ENCODE measurements around the gene L3MBTL4. TPM values are rescaled to one million over a fixed set of nuclear protein-coding genes. Genes with fewer than 3 reads are reported as not detected.

The L3MBTL4 gene
- total RNA-seq, 1 experiment from 2014 or later, result not detected

DNA sequence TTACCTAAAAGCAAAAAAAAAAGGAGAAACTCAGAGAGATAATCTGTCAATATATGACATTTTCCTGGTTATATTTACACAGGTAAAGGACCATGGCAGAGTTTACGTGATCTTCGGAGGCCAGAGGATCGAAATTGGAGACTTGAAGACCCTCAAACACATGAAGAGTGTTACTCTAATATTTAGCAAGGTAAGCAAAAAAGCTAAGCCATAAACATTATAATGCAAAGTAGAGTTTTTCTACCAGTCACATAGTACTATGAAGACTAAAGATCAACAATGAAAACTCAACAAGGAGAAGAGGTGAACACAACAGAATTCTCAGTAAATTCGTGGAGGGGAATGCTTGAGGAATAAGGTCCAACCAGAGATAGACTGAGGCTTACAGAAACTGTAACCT is 78.5 kb downstream of the L3MBTL4 start:
- ChIA-PET CTCF (no interaction called here), POLR2A (no interaction called here), RAD21 (ENCODE audit: low non-redundant PET in 1 of 2, low total read pairs in 2 of 2, uncharacterized antibody in 2 of 2, unreplicated experiment in 2 of 2) (no interaction called here)
- Histone ChIP-seq H3K9ac (ENCODE audit: low read length) (no peak overlapping the region), H3K27me3 (ENCODE audit: insufficient read depth, low read length) (no peaks in the 10 kb centered on the region), H3K36me3 (ENCODE audit: control insufficient read depth in 1 of 2, insufficient read depth in 2 of 2, low read length in 2 of 2) (no peaks in the 10 kb centered on the region; a peak in 1 of 4 replicates), H4K20me1 (ENCODE audit: insufficient read depth) (no peaks in the 10 kb centered on the region), H2AFZ (ENCODE audit: low read depth, low read length, poor library complexity, severe bottlenecking) (no peak overlapping the region), H3K9me2 (ENCODE audit: insufficient read depth) (no peaks in the 10 kb centered on the region), H3K79me2 (ENCODE audit: insufficient read depth, low read length) (no peaks in the 10 kb centered on the region), H3K9me3 (ENCODE audit: control insufficient read depth in 1 of 2, insufficient read depth in 1 of 2, low read depth in 1 of 2, low read length in 2 of 2) (peaks cover 17 to 29% of the 10 kb centered on the region in 2 experiments; a peak in 3 of 4 replicates), H3K4me3 (replicated peaks in 1 of 2; ENCODE audit: low read depth in 1 of 2, low read length in 2 of 2) (no peak overlapping the region), H3K4me1 (ENCODE audit: control insufficient read depth in 1 of 2, insufficient read depth in 2 of 2, low read length in 2 of 2) (no peaks in the 10 kb centered on the region), H3K4me2 (ENCODE audit: low read length) (no peak overlapping the region), H3K27ac (ENCODE audit: low read depth, low read length) (no peak overlapping the region)
- TF ChIP-seq CBX3 (IDR thresholded peaks at IDR 0.05; ENCODE audit: low read depth) (no peak), JUND (IDR thresholded peaks at IDR 0.05) (no peak), ZFX (IDR thresholded peaks at IDR 0.05) (no peak), SP1 (IDR thresholded peaks at IDR 0.05; ENCODE audit: low read depth) (no peak)
- TF ChIP-seq, protein P1, sequence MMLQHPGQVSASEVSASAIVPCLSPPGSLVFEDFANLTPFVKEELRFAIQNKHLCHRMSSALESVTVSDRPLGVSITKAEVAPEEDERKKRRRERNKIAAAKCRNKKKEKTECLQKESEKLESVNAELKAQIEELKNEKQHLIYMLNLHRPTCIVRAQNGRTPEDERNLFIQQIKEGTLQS (IDR thresholded peaks at IDR 0.05), result no peak
- TF ChIP-seq, protein P2, sequence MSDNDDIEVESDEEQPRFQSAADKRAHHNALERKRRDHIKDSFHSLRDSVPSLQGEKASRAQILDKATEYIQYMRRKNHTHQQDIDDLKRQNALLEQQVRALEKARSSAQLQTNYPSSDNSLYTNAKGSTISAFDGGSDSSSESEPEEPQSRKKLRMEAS (IDR thresholded peaks at IDR 0.05), result no peak
- intact Hi-C loops (cut with micrococcal nuclease), result no loop called here
- BruUV-seq (replicated peaks), result no TSS peak
- DNase-seq (ENCODE audit: low read depth, low spot score), result no peak
- ATAC-seq, result no peak

DNA sequence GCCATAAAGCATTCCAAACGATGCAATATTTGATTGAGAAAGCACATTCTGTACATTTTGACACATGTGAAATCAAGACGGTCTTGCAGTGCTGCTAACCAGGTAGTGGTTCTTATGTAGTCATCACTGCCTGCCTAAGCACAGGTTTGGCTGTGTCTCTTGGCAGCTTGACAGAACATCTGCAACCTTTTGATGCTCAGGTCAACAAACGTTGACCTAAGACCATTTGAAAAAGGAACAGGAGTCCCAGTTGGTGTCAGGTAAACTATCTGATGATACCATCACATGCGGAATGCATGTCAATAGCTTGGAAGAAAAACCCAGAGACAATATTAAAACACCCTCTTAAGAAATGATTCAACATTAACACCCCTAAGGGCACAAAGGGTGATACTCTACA is 80.7 kb downstream of the L3MBTL4 start:
- Histone ChIP-seq H3K4me3 (replicated peaks in 1 of 2; ENCODE audit: low read depth in 1 of 2, low read length in 2 of 2) (no peak overlapping the region), H3K4me1 (ENCODE audit: control insufficient read depth in 1 of 2, insufficient read depth in 2 of 2, low read length in 2 of 2) (no peaks in the 10 kb centered on the region), H4K20me1 (ENCODE audit: insufficient read depth) (no peaks in the 10 kb centered on the region), H3K9me3 (ENCODE audit: control insufficient read depth in 1 of 2, insufficient read depth in 1 of 2, low read depth in 1 of 2, low read length in 2 of 2) (peaks cover 19 to 29% of the 10 kb centered on the region in 2 experiments; a peak in 3 of 4 replicates), H3K36me3 (ENCODE audit: control insufficient read depth in 1 of 2, insufficient read depth in 2 of 2, low read length in 2 of 2) (no peaks in the 10 kb centered on the region; a peak in 1 of 4 replicates), H3K27me3 (ENCODE audit: insufficient read depth, low read length) (no peaks in the 10 kb centered on the region), H3K27ac (ENCODE audit: low read depth, low read length) (no peak overlapping the region), H3K79me2 (ENCODE audit: insufficient read depth, low read length) (no peaks in the 10 kb centered on the region), H3K4me2 (ENCODE audit: low read length) (no peak overlapping the region), H3K9me2 (ENCODE audit: insufficient read depth) (no peaks in the 10 kb centered on the region), H2AFZ (ENCODE audit: low read depth, low read length, poor library complexity, severe bottlenecking) (no peak overlapping the region), H3K9ac (ENCODE audit: low read length) (no peak overlapping the region)
- BruUV-seq (replicated peaks), result no TSS peak
- intact Hi-C loops (cut with micrococcal nuclease), result no loop called here
- ATAC-seq (no peak), DNase-seq (ENCODE audit: low read depth, low spot score) (no peak)
- ChIA-PET RAD21 (ENCODE audit: low non-redundant PET in 1 of 2, low total read pairs in 2 of 2, uncharacterized antibody in 2 of 2, unreplicated experiment in 2 of 2) (no interaction called here), CTCF (no interaction called here), POLR2A (no interaction called here)
- TF ChIP-seq TCF7L2 (IDR thresholded peaks at IDR 0.05; ENCODE audit: borderline replicate concordance, extremely low read depth, insufficient read depth, insufficient read length) (no peak), ELF1 (IDR thresholded peaks at IDR 0.05; ENCODE audit: borderline replicate concordance, low read depth) (no peak), ZFX (IDR thresholded peaks at IDR 0.05) (no peak), SIN3A (IDR thresholded peaks at IDR 0.05; ENCODE audit: low read depth) (no peak), SRF (IDR thresholded peaks at IDR 0.05; ENCODE audit: low read depth) (no peak), JUND (IDR thresholded peaks at IDR 0.05) (no peak)
- TF ChIP-seq, protein P3, sequence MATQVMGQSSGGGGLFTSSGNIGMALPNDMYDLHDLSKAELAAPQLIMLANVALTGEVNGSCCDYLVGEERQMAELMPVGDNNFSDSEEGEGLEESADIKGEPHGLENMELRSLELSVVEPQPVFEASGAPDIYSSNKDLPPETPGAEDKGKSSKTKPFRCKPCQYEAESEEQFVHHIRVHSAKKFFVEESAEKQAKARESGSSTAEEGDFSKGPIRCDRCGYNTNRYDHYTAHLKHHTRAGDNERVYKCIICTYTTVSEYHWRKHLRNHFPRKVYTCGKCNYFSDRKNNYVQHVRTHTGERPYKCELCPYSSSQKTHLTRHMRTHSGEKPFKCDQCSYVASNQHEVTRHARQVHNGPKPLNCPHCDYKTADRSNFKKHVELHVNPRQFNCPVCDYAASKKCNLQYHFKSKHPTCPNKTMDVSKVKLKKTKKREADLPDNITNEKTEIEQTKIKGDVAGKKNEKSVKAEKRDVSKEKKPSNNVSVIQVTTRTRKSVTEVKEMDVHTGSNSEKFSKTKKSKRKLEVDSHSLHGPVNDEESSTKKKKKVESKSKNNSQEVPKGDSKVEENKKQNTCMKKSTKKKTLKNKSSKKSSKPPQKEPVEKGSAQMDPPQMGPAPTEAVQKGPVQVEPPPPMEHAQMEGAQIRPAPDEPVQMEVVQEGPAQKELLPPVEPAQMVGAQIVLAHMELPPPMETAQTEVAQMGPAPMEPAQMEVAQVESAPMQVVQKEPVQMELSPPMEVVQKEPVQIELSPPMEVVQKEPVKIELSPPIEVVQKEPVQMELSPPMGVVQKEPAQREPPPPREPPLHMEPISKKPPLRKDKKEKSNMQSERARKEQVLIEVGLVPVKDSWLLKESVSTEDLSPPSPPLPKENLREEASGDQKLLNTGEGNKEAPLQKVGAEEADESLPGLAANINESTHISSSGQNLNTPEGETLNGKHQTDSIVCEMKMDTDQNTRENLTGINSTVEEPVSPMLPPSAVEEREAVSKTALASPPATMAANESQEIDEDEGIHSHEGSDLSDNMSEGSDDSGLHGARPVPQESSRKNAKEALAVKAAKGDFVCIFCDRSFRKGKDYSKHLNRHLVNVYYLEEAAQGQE (IDR thresholded peaks at IDR 0.05; ENCODE audit: low read depth), result no peak
- TF ChIP-seq, protein P4, sequence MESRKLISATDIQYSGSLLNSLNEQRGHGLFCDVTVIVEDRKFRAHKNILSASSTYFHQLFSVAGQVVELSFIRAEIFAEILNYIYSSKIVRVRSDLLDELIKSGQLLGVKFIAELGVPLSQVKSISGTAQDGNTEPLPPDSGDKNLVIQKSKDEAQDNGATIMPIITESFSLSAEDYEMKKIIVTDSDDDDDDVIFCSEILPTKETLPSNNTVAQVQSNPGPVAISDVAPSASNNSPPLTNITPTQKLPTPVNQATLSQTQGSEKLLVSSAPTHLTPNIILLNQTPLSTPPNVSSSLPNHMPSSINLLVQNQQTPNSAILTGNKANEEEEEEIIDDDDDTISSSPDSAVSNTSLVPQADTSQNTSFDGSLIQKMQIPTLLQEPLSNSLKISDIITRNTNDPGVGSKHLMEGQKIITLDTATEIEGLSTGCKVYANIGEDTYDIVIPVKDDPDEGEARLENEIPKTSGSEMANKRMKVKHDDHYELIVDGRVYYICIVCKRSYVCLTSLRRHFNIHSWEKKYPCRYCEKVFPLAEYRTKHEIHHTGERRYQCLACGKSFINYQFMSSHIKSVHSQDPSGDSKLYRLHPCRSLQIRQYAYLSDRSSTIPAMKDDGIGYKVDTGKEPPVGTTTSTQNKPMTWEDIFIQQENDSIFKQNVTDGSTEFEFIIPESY (IDR thresholded peaks at IDR 0.05; ENCODE audit: extremely low read depth, insufficient replicate concordance, low read length), result no peak
- TF ChIP-seq, protein P5, sequence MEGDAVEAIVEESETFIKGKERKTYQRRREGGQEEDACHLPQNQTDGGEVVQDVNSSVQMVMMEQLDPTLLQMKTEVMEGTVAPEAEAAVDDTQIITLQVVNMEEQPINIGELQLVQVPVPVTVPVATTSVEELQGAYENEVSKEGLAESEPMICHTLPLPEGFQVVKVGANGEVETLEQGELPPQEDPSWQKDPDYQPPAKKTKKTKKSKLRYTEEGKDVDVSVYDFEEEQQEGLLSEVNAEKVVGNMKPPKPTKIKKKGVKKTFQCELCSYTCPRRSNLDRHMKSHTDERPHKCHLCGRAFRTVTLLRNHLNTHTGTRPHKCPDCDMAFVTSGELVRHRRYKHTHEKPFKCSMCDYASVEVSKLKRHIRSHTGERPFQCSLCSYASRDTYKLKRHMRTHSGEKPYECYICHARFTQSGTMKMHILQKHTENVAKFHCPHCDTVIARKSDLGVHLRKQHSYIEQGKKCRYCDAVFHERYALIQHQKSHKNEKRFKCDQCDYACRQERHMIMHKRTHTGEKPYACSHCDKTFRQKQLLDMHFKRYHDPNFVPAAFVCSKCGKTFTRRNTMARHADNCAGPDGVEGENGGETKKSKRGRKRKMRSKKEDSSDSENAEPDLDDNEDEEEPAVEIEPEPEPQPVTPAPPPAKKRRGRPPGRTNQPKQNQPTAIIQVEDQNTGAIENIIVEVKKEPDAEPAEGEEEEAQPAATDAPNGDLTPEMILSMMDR (IDR thresholded peaks at IDR 0.05 in 2 of 3, conservative IDR thresholded peaks at IDR 0.05 in 1 of 3; ENCODE audit: borderline replicate concordance in 1 of 3, insufficient read depth in 1 of 3, low read depth in 2 of 3, low read length in 2 of 3), result no peak
